H1 (cell line): ENCODE data around the gene HAVCR1. TPM values are rescaled to one million over a fixed set of nuclear protein-coding genes. Genes with fewer than 3 reads are reported as not detected.

Experiments
- CTCF ChIA-PET: fragments of 300-600 bp; sonication (Branson Sonifier 250); formaldehyde crosslinking; loops from one replicate; lab custom pipeline; 2021; ENCODE audit not compliant: partially characterized antibody; lab: Charles Lee
- POLR2A ChIA-PET: fragments of 300-600 bp; sonication (Branson Sonifier 250); formaldehyde crosslinking; loops from one replicate; lab custom pipeline; 2021; ENCODE audit warnings: inconsistent platforms; ENCODE audit not compliant: partially characterized antibody; lab: Charles Lee
- DNase-seq, 2 experiments: peaks; one replicate each; pipeline versions ENCODE4 v3.0.0 to v3.0.0-alpha.2; 2010 to 2022; ENCODE audit warnings: low spot score in 2 of 2, low read depth in 1 of 2, mixed read lengths in 1 of 2
- FAIRE-seq: peaks from 2 replicates; lab custom pipeline; 2011; peaks lifted over from hg19 to GRCh38; lab: Jason Lieb, UNC
- H2AFZ ChIP-seq: 2 replicates; pipeline ENCODE4 v1.8.1; 2012; ENCODE audit warnings: low read length, inconsistent platforms
- H2AK5ac ChIP-seq: 2 replicates; pipeline ENCODE4 v1.6.1; 2013; ENCODE audit warnings: low read depth, low read length
- H2BK120ac ChIP-seq: replicated peaks from 2 replicates; pipeline ENCODE3; 2013; ENCODE audit warnings: low read depth, low read length, inconsistent platforms
- H2BK12ac ChIP-seq: 2 replicates; pipeline ENCODE4 v1.6.1; 2013; ENCODE audit warnings: low read depth, low read length
- H2BK15ac ChIP-seq: 2 replicates; pipeline ENCODE4 v1.6.1; 2013; ENCODE audit warnings: low read length
- H2BK20ac ChIP-seq: 2 replicates; pipeline ENCODE4 v1.6.1; 2013; ENCODE audit warnings: low read length
- H2BK5ac ChIP-seq: 2 replicates; pipeline ENCODE4 v1.6.1; 2013; ENCODE audit warnings: low read depth, low read length
- H3K14ac ChIP-seq: 2 replicates; pipeline ENCODE4 v1.6.1; 2013; ENCODE audit warnings: inconsistent platforms; ENCODE audit not compliant: insufficient read length
- H3K18ac ChIP-seq: 2 replicates; pipeline ENCODE4 v1.6.1; 2013; ENCODE audit warnings: low read length; ENCODE audit errors: extremely low read depth
- H3K23ac ChIP-seq: 2 replicates; pipeline ENCODE4 v1.6.1; 2013; ENCODE audit warnings: inconsistent platforms; ENCODE audit not compliant: insufficient read length
- H3K23me2 ChIP-seq: 2 replicates; pipeline ENCODE4 v1.6.1; 2013; ENCODE audit warnings: low read depth, low read length
- H3K27ac ChIP-seq: 2 replicates; pipeline ENCODE4 v1.6.1; 2011; ENCODE audit warnings: low read depth, low read length, inconsistent platforms
- H3K27me3 ChIP-seq, 4 experiments: replicated peaks in 1 of 4; 1 replicate in 1 of 4; 2 replicates in 3 of 4; pipeline versions ENCODE4 v1.6.1 to v1.8.1; 2011 to 2013; ENCODE audit warnings: low read length in 3 of 4, mild to moderate bottlenecking in 3 of 4, inconsistent platforms in 2 of 4, mixed read lengths in 2 of 4, moderate library complexity in 1 of 4; ENCODE audit not compliant: control insufficient read depth in 3 of 4, insufficient read depth in 3 of 4; ENCODE audit errors: extremely low read depth in 1 of 4
- H3K36me3 ChIP-seq, 4 experiments: 2 replicates each; pipeline versions ENCODE4 v1.6.1 to v1.8.1; 2011 to 2013; ENCODE audit warnings: mild to moderate bottlenecking in 4 of 4, low read length in 3 of 4, moderate library complexity in 2 of 4, control low read depth in 1 of 4, inconsistent platforms in 1 of 4; ENCODE audit not compliant: insufficient read depth in 4 of 4, control insufficient read depth in 2 of 4
- H3K4ac ChIP-seq: replicated peaks from 2 replicates; pipeline ENCODE3; 2013; ENCODE audit warnings: low read length, low read depth, mixed read lengths, inconsistent platforms; ENCODE audit not compliant: insufficient read length
- H3K4me1 ChIP-seq, 4 experiments: replicated peaks in 1 of 4; 1 replicate in 1 of 4; 2 replicates in 3 of 4; pipeline versions ENCODE4 v1.6.1 to v1.8.1; 2011 to 2013; ENCODE audit warnings: low read length in 3 of 4, inconsistent platforms in 2 of 4, mixed read lengths in 1 of 4; ENCODE audit not compliant: insufficient read depth in 4 of 4, control insufficient read depth in 3 of 4
- H3K4me2 ChIP-seq, 2 experiments: 2 replicates each; pipeline versions ENCODE4 v1.6.1 to v1.8.1; 2011 to 2013; ENCODE audit warnings: low read depth in 2 of 2, low read length in 2 of 2, control low read depth in 1 of 2, inconsistent platforms in 1 of 2, mild to moderate bottlenecking in 1 of 2; ENCODE audit not compliant: insufficient read depth in 1 of 2
- H3K4me3 ChIP-seq, 4 experiments: fragments of 200-600, 300-600 bp in 1 of 4; sonication (generic), shearing (Covaris generic), sonication (Bioruptor Twin) in 1 of 4; 2 replicates each; pipeline versions ENCODE4 v1.5.1 to v1.8.1; 2011 to 2016; ENCODE audit warnings: low read length in 4 of 4, low read depth in 3 of 4, control low read depth in 2 of 4, inconsistent platforms in 2 of 4, mild to moderate bottlenecking in 2 of 4, mixed read lengths in 1 of 4, moderate library complexity in 1 of 4; ENCODE audit not compliant: insufficient read depth in 2 of 4; ENCODE audit errors: extremely low read depth in 1 of 4
- H3K56ac ChIP-seq: replicated peaks from 2 replicates; pipeline ENCODE3; 2013; ENCODE audit warnings: low read depth, mild to moderate bottlenecking, mixed read lengths, low read length, inconsistent platforms; ENCODE audit not compliant: insufficient read length
- H3K79me1 ChIP-seq: 2 replicates; pipeline ENCODE4 v1.6.1; 2013; ENCODE audit warnings: low read depth, low read length, control low read depth
- H3K79me2 ChIP-seq, 2 experiments: 2 replicates each; pipeline versions ENCODE4 v1.6.1 to v1.8.1; 2012 to 2013; ENCODE audit warnings: low read length in 2 of 2, mild to moderate bottlenecking in 2 of 2, inconsistent platforms in 1 of 2; ENCODE audit not compliant: insufficient read depth in 2 of 2, control insufficient read depth in 1 of 2
- H3K9ac ChIP-seq, 4 experiments: replicated peaks in 1 of 4; 1 replicate in 1 of 4; 2 replicates in 3 of 4; pipeline versions ENCODE4 v1.6.1 to v1.8.1; 2011 to 2013; ENCODE audit warnings: low read depth in 3 of 4, low read length in 3 of 4, control low read depth in 2 of 4, mild to moderate bottlenecking in 2 of 4, moderate library complexity in 2 of 4, inconsistent platforms in 1 of 4; ENCODE audit errors: extremely low read depth in 1 of 4
- H3K9me3 ChIP-seq, 2 experiments: 2 replicates each; pipeline versions ENCODE4 v1.6.1 to v1.8.1; 2012 to 2013; ENCODE audit warnings: mild to moderate bottlenecking in 2 of 2, moderate library complexity in 2 of 2, control low read depth in 1 of 2, inconsistent platforms in 1 of 2, low read depth in 1 of 2, low read length in 1 of 2, mixed read lengths in 1 of 2; ENCODE audit not compliant: insufficient read depth in 2 of 2
- H4K20me1 ChIP-seq, 2 experiments: replicated peaks in 1 of 2; 2 replicates each; pipeline versions ENCODE3 to v1.8.1; 2011 to 2013; ENCODE audit warnings: inconsistent platforms in 2 of 2, low read length in 2 of 2, mild to moderate bottlenecking in 1 of 2; ENCODE audit not compliant: insufficient read depth in 2 of 2, control insufficient read depth in 1 of 2
- H4K5ac ChIP-seq: 2 replicates; pipeline ENCODE4 v1.6.1; 2013; ENCODE audit warnings: low read length, low read depth, mixed read lengths, inconsistent platforms; ENCODE audit not compliant: insufficient read length
- H4K8ac ChIP-seq: 2 replicates; pipeline ENCODE4 v1.8.0; 2013; ENCODE audit warnings: mild to moderate bottlenecking, moderate library complexity, low read length, inconsistent platforms; ENCODE audit not compliant: insufficient read depth; ENCODE audit errors: extremely low read depth
- H4K91ac ChIP-seq: replicated peaks from 2 replicates; pipeline ENCODE3; 2013; ENCODE audit warnings: low read length, mixed read lengths, inconsistent platforms; ENCODE audit not compliant: insufficient read length
- CBX5 ChIP-seq: fragments of 300-800, 300-1000 bp; sonication (generic); IDR thresholded peaks from 2 replicates; pipeline ENCODE4 v1.7.1; 2016; ENCODE audit warnings: antibody characterized with exemption, low read length, low read depth
- CHD1 ChIP-seq: IDR thresholded peaks from 2 replicates; pipeline ENCODE4 v1.6.1; 2012; ENCODE audit warnings: low read depth, low read length, improper control_type of control experiment
- SP1 ChIP-seq: IDR thresholded peaks from 2 replicates; pipeline ENCODE4 v1.6.1; 2011; ENCODE audit warnings: low read depth, low read length
- SRF ChIP-seq: IDR thresholded peaks from 2 replicates; pipeline ENCODE4 v1.6.1; 2011; ENCODE audit warnings: mild to moderate bottlenecking, low read depth, low read length, moderate library complexity
- WGBS, 2 experiments: shearing (Covaris generic) in 1 of 2; methylation state at CpG; one replicate each; pipeline versions ENCODE4 v1.1.6 to v1.1.7; 2013 to 2015; ENCODE audit warnings: low lambda C conversion rate in 2 of 2, mixed read lengths in 2 of 2, inconsistent platforms in 1 of 2, low coverage in 1 of 2, missing lambda C conversion rate in 1 of 2; ENCODE audit not compliant: insufficient replicate concordance in 2 of 2, insufficient coverage in 1 of 2, insufficient read length in 1 of 2; ENCODE audit errors: extremely low coverage in 1 of 2, missing lambda C conversion rate in 1 of 2; 5-methylcytosine and 5-hydroxymethylcytosine counted together
- polyA plus RNA-seq, 7 experiments: library from polyadenylated mRNA; depleted of rRNA in 3 of 7; stranded (reverse) in 5 of 7; unstranded in 2 of 7; fragments of >200 nt in 5 of 7; fragments of 200-250 nt in 2 of 7; gene quantifications; 1 replicate in 5 of 7; 2 replicates in 1 of 7; 4 replicates in 1 of 7; pipeline versions ENCODE4 v1.2.1 to v1.2.3, GENCODE V29; 2011 to 2013; ENCODE audit warnings: missing spikeins in 2 of 7, mixed read lengths in 2 of 7
- total RNA-seq: library from RNA; stranded (reverse); fragmentation: NEBNext Ultra II Directional; extraction: Animal tissue kit (Norgen Biotek cat#: 25700); gene quantifications from 2 replicates; pipeline ENCODE4 v1.2.1, GENCODE V29; 2021
- TF ChIP-seq, protein P1 (sequence below): IDR thresholded peaks from 2 replicates; pipeline ENCODE4 v1.6.1; 2012; ENCODE audit warnings: inconsistent platforms

HAVCR1 gene
- total and polyA plus RNA-seq, 2 of the 8 experiments (the other 6 are each of a cell fraction or from before 2014, with no cell fraction given) = not detected

DNA sequence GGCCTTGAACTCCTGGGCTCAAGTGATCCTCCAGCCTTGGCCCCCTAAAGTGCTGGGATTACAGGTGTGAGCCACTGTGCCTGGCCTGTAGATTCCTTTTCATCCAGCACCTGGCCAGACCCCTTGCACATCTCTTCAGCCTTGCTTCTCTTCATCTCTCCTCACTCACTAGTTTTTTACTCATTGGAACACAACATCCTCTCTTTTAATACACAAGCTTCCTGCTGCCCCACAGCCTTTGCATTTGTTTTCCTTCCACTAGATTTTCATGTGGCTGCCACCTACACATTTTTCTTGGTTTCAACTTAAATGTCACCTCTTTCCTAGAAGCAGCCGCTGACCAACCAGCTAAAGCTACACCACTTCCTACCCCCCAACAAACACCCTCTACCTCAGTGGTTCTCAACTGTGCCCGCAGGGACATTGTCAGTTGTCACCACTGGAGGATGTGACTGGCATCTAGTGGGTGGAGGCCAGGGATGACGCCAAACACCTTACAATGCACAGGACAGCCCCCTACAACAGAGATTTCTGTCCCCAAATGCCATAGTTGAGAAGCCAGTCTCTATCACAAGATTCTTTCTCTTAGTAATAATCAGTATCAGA lies 33.7 kb downstream of the HAVCR1 start:
- Histone ChIP-seq H2AFZ (no peak overlapping the region), H2BK120ac (no peak overlapping the region), H4K8ac (no peak overlapping the region), H3K9me3 (no peaks in the 10 kb centered on the region), H3K23me2 (peaks cover 1% of the 10 kb centered on the region; the same call in 1 of the 2 replicates), H3K14ac (no peak overlapping the region), H2BK15ac (no peak overlapping the region), H4K5ac (no peak overlapping the region), H2BK12ac (no peak overlapping the region), H3K79me1 (no peaks in the 10 kb centered on the region), H3K9ac (no peak overlapping the region), H3K36me3 (no peaks in the 10 kb centered on the region), H4K20me1 (no peaks in the 10 kb centered on the region), H3K79me2 (no peaks in the 10 kb centered on the region), H4K91ac (peak overlapping the region; percentile 35), H3K27ac (no peak overlapping the region), H3K18ac (no peak overlapping the region), H3K56ac (no peak overlapping the region), H3K4ac (no peak overlapping the region), H3K4me3 (no peak overlapping the region), H2BK20ac (no peak overlapping the region)
- POLR2A ChIA-PET = no interaction called here
- 97% methylated on average over 3 of the region's 3 CpGs; no CpG with 5 or more reads in 1 of the 2 experiments for WGBS, 2 experiments
- FAIRE-seq = no peak
- CTCF ChIA-PET = interaction anchor here (0.8 to 1.7 kb wide), 4 partner anchors 67 to 189 kb away, joined by 3 to 4 read pairs (median 4); no protein-coding TSS in a partner anchor
- no peak for DNase-seq
- no peak for TF ChIP-seq CBX5
- TF ChIP-seq CHD1 = no peak
- TF ChIP-seq SRF = no peak
- TF ChIP-seq, protein P1, sequence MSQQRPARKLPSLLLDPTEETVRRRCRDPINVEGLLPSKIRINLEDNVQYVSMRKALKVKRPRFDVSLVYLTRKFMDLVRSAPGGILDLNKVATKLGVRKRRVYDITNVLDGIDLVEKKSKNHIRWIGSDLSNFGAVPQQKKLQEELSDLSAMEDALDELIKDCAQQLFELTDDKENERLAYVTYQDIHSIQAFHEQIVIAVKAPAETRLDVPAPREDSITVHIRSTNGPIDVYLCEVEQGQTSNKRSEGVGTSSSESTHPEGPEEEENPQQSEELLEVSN = no peak
- TF ChIP-seq SP1 = no peak
- TF ChIP-seq, all 59 proteins: peak for 0
- Histone ChIP-seq H2BK5ac (no peak overlapping the region), H2AK5ac (no peak overlapping the region), H3K4me1 (no peaks in the 10 kb centered on the region), H3K4me2 (no peak overlapping the region), H3K23ac (no peak overlapping the region), H3K27me3 (no peaks in the 10 kb centered on the region; a peak in 1 of 7 replicates)
